ENCODE measurements around the gene ZNF324. TPM values are rescaled to one million over a fixed set of nuclear protein-coding genes. Genes with fewer than 3 reads are reported as not detected.

Gene ZNF324
- total and polyA plus RNA-seq, 9 of the 15 experiments (the other 6 are each of a cell fraction or from before 2014, with no cell fraction given): 0.92 to 16.4 (median 5.3) TPM

DNA sequence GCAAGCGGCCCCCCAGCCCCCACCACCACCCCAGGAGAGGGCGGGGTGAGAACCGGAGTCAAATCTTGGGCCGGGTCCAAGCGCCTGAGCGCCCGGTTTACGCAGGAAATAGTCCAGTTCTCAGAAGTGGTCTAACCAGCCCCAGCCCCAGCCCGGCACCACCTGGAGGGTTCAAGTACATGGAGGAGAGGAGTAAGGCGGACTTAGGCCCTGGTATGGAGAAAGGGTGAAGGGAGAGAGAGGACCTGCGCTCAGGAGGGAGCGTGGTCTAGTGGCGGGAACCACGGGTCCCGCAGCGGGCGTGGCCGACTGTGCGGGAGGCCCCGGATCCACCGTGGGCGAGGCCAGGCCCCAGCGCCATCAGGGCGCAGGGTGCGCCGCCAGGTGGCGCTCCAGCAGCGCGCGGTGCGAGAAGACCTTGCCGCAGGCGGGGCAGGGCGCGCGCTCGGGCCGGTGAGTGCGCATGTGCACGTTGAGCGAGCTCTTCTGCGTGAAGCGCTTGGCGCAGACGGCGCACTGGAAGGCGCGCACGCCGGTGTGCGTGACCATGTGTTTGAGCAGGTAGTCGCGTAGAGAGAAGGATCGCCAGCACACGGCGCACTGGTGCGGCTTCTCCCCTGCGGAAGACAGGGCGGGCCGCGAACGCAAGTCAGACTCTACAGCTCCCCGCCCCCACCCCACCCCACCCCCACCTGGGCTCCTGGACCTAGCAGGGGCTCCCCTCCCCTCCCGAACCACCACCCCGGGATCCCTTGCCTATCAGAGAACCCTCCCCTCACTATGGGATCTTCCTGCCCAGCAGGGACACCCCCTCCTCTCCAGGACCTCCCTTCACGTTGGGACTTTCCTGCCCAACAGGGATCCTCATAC lies 47.0 kb downstream of the ZNF324 start (continued):
- TF ChIP-seq, protein P1, sequence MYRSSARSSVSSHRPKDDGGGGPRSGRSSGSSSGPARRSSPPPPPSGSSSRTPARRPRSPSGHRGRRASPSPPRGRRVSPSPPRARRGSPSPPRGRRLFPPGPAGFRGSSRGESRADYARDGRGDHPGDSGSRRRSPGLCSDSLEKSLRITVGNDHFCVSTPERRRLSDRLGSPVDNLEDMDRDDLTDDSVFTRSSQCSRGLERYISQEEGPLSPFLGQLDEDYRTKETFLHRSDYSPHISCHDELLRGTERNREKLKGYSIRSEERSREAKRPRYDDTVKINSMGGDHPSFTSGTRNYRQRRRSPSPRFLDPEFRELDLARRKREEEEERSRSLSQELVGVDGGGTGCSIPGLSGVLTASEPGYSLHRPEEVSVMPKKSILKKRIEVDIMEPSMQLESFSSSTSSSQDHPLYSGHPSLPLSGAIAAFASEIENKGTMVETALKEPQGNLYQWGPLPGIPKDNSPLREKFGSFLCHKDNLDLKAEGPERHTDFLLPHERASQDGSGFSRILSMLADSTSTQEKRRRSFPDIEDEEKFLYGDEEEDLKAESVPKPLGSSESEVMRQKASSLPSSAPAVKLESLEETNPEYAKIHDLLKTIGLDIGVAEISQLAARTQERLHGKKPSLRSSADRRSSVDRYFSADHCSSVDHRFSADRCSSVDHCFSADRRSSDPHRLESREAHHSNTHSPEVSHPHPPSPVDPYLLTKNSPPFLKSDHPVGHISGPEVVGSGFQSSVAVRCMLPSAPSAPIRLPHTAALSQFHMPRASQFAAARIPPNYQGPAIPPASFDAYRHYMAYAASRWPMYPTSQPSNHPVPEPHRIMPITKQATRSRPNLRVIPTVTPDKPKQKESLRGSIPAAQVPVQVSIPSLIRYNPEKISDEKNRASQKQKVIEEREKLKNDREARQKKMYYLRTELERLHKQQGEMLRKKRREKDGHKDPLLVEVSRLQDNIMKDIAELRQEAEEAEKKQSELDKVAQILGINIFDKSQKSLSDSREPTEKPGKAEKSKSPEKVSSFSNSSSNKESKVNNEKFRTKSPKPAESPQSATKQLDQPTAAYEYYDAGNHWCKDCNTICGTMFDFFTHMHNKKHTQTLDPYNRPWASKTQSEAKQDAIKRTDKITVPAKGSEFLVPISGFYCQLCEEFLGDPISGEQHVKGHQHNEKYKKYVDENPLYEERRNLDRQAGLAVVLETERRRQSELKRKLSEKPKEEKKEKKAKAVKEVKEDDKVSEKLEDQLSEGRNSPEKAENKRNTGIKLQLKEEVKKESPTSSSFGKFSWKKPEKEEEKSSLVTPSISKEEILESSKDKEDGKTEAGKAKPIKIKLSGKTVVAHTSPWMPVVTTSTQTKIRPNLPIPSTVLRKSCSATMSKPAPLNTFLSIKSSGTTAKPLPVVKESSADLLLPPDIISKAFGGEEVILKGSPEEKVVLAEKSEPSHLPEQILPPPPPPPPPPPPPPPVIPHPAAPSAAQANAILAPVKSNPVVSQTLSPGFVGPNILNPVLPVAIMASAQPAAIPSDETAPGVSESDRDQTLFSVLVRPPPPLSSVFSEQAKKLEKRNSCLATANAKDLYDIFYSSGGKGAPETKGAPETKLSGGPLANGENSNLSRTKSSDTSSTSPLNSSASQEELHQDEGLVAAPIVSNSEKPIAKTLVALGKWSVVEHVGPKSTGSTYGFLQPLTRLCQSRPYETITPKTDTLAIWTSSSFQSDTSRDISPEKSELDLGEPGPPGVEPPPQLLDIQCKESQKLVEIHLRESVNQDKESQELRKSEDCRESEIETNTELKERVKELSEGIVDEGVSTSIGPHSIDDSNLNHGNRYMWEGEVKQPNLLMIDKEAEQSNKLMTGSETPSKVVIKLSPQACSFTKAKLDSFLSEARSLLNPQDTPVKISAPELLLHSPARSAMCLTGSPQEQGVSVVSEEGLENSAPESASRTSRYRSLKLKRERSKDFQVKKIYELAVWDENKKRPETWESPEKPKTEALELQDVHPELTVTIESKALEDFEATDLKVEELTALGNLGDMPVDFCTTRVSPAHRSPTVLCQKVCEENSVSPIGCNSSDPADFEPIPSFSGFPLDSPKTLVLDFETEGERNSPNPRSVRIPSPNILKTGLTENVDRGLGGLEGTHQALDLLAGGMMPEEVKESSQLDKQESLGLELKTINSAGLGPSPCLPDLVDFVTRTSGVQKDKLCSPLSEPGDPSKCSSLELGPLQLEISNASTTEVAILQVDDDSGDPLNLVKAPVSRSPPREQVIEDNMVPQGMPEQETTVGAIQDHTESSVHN (IDR thresholded peaks at IDR 0.05; ENCODE audit: borderline replicate concordance in 1 of 2, low read depth in 1 of 2): no peak
- TF ChIP-seq FOXA1 (IDR thresholded peaks at IDR 0.05; ENCODE audit: borderline replicate concordance) (no peak), CCNT2 (IDR thresholded peaks at IDR 0.05; ENCODE audit: borderline replicate concordance, extremely low read depth, insufficient read length, low read depth, low read length) (peak; percentile 69), E2F4 (CRISPR knock-in tag; IDR thresholded peaks at IDR 0.05; ENCODE audit: low read depth) (0 out of 2 replicates have a peak, but pooled peaks have one; percentile 46), PHF21A (IDR thresholded peaks at IDR 0.05; ENCODE audit: borderline replicate concordance, low read depth) (peak; percentile 9; the same call in 1 of the 2 replicates), ZBTB1 (CRISPR knock-in tag; IDR thresholded peaks at IDR 0.05; ENCODE audit: borderline replicate concordance, low read depth) (peak; percentile 53; the same call in 1 of the 2 replicates), ZBTB17 (CRISPR knock-in tag; IDR thresholded peaks at IDR 0.05) (0 out of 2 replicates have a peak, but pooled peaks have one; percentile 11), EGR1 (conservative IDR thresholded peaks at IDR 0.05) (peak; percentile 60), HNRNPK (IDR thresholded peaks at IDR 0.05; ENCODE audit: low read depth, low read length, poor library complexity, severe bottlenecking) (peak; percentile 53), ZNF263 (CRISPR knock-in tag; IDR thresholded peaks at IDR 0.05; ENCODE audit: borderline replicate concordance) (0 out of 2 replicates have a peak, but pooled peaks have one; percentile 55), ZNF24 (IDR thresholded peaks at IDR 0.05) (peak; percentile 90)
- TF ChIP-seq, protein P2, sequence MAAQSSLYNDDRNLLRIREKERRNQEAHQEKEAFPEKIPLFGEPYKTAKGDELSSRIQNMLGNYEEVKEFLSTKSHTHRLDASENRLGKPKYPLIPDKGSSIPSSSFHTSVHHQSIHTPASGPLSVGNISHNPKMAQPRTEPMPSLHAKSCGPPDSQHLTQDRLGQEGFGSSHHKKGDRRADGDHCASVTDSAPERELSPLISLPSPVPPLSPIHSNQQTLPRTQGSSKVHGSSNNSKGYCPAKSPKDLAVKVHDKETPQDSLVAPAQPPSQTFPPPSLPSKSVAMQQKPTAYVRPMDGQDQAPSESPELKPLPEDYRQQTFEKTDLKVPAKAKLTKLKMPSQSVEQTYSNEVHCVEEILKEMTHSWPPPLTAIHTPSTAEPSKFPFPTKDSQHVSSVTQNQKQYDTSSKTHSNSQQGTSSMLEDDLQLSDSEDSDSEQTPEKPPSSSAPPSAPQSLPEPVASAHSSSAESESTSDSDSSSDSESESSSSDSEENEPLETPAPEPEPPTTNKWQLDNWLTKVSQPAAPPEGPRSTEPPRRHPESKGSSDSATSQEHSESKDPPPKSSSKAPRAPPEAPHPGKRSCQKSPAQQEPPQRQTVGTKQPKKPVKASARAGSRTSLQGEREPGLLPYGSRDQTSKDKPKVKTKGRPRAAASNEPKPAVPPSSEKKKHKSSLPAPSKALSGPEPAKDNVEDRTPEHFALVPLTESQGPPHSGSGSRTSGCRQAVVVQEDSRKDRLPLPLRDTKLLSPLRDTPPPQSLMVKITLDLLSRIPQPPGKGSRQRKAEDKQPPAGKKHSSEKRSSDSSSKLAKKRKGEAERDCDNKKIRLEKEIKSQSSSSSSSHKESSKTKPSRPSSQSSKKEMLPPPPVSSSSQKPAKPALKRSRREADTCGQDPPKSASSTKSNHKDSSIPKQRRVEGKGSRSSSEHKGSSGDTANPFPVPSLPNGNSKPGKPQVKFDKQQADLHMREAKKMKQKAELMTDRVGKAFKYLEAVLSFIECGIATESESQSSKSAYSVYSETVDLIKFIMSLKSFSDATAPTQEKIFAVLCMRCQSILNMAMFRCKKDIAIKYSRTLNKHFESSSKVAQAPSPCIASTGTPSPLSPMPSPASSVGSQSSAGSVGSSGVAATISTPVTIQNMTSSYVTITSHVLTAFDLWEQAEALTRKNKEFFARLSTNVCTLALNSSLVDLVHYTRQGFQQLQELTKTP (IDR thresholded peaks at IDR 0.05; ENCODE audit: low read depth in 1 of 2, partially characterized antibody in 2 of 2): no peak

Measured in K562 (cell line).